OCI-LY7 (cell line): ENCODE data around the gene ART1. TPM values are rescaled to one million over a fixed set of nuclear protein-coding genes. Genes with fewer than 3 reads are reported as not detected.

ENCODE experiments used
- BruUV-seq: library from RNA; stranded (reverse); fragments of 400-500 nt; replicated peaks from 2 replicates; lab custom pipeline; 2021; lab: Mats Ljungman, UMichigan
- CTCF ChIA-PET: fragments of 300-600 bp; sonication (Branson Sonifier 250); formaldehyde crosslinking; loops from one replicate; lab custom pipeline; 2022; ENCODE audit warnings: antibody characterized with exemption; ENCODE audit not compliant: unreplicated experiment; lab: Charles Lee
- POLR2A ChIA-PET: fragments of 300-600 bp; sonication (Branson Sonifier 250); formaldehyde crosslinking; loops from one replicate; lab custom pipeline; 2022; ENCODE audit warnings: antibody characterized with exemption; lab: Charles Lee
- DNase-seq: peaks from one replicate; pipeline ENCODE4 v3.0.0-alpha.2; 2015; ENCODE audit warnings: low spot score
- H2AFZ ChIP-seq: fragments of 200-600 bp; sonication (generic), shearing (Covaris generic); 2 replicates; pipeline ENCODE4 v1.6.1; 2014; ENCODE audit warnings: mild to moderate bottlenecking, antibody characterized with exemption, low read length, moderate library complexity
- H3K27ac ChIP-seq: fragments of 200-600 bp; sonication (generic); 2 replicates; pipeline ENCODE4 v1.5.1; 2014; ENCODE audit warnings: mixed run types, low read depth, mild to moderate bottlenecking, moderate library complexity, low read length, inconsistent platforms; ENCODE audit not compliant: poor library complexity, severe bottlenecking
- H3K36me3 ChIP-seq: fragments of 200-600 bp; sonication (generic); 2 replicates; pipeline ENCODE4 v1.6.1; 2014; ENCODE audit warnings: mild to moderate bottlenecking, antibody characterized with exemption, low read length, moderate library complexity, mixed read lengths; ENCODE audit not compliant: insufficient read depth
- H3K4me1 ChIP-seq: fragments of 200-600 bp; sonication (generic); 2 replicates; pipeline ENCODE4 v1.5.1; 2014; ENCODE audit warnings: mild to moderate bottlenecking, low read length; ENCODE audit not compliant: insufficient read depth, poor library complexity, severe bottlenecking
- H3K4me2 ChIP-seq: fragments of 200-600 bp; sonication (generic); 2 replicates; pipeline ENCODE4 v1.6.1; 2014; ENCODE audit warnings: mild to moderate bottlenecking, low read length
- H3K4me3 ChIP-seq: fragments of 200-600 bp; sonication (generic); 2 replicates; pipeline ENCODE4 v1.5.1; 2014; ENCODE audit warnings: mild to moderate bottlenecking, low read depth, low read length; ENCODE audit not compliant: poor library complexity, severe bottlenecking
- H3K79me2 ChIP-seq: fragments of 200-600 bp; sonication (generic); 2 replicates; pipeline ENCODE4 v1.6.1; 2016; ENCODE audit warnings: low read depth, mild to moderate bottlenecking, low read length, moderate library complexity, mixed read lengths; ENCODE audit not compliant: insufficient read depth
- H3K9me2 ChIP-seq: fragments of 200-600 bp; sonication (generic); 2 replicates; pipeline ENCODE4 v1.6.1; 2016; ENCODE audit warnings: mild to moderate bottlenecking, low read length, mixed read lengths; ENCODE audit not compliant: insufficient read depth
- H3K9me3 ChIP-seq: fragments of 200-600 bp; sonication (generic); 2 replicates; pipeline ENCODE4 v1.6.1; 2014; ENCODE audit warnings: mild to moderate bottlenecking, mixed run types, low read length, mixed read lengths
- H4K20me1 ChIP-seq: fragments of 200-600 bp; sonication (generic); 2 replicates; pipeline ENCODE4 v1.6.1; 2014; ENCODE audit warnings: mild to moderate bottlenecking, antibody characterized with exemption, low read length, moderate library complexity, mixed read lengths; ENCODE audit not compliant: insufficient read depth
- CTCF ChIP-seq: fragments of 200-600 bp; sonication (generic); conservative IDR thresholded peaks from 2 replicates; pipeline ENCODE4 v1.5.1; 2014; ENCODE audit warnings: mild to moderate bottlenecking, antibody characterized with exemption, low read length, moderate library complexity, mixed read lengths
- EZH2phosphoT487 ChIP-seq: fragments of 200-600 bp; sonication (generic); IDR thresholded peaks from 2 replicates; pipeline ENCODE4 v1.6.1; 2018; ENCODE audit warnings: low read depth, borderline replicate concordance, mild to moderate bottlenecking, mixed run types, antibody characterized with exemption, low read length, moderate library complexity, mixed read lengths
- intact Hi-C: fragments of 100-400 bp; cut with micrococcal nuclease; formaldehyde crosslinking; loops from one replicate; pipeline ENCODE4 v1.10.0; 2022; ENCODE audit not compliant: unreplicated experiment
- total RNA-seq, 2 experiments: library from RNA; depleted of rRNA in 1 of 2; stranded (reverse); fragments of >200 nt in 1 of 2; shearing (Covaris generic) in 1 of 2; gene quantifications; 2 replicates each; pipeline ENCODE4 v1.2.3, GENCODE V29; 2014 to 2022

The ART1 gene
- total RNA-seq, 2 experiments from 2014 or later = not detected

DNA sequence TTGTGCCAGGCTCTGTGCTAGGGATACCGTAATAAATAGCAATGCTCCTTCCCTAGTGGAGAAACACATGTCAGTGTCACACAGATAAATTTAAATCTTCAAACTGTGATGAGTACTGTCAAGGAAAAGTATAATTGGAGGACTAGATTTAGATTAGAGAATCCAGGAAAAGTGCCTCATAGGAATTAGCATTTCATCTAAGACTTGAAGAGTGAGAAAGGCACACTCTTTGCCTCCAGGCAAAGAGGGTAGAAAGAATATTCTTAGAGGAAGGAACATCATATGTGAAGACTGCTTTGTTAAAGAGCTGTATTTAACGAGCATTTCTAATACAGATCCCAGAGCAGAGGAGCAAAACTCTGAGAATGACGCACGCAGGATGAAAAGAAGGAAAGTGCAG is 34.1 kb upstream of the ART1 start:
- Histone ChIP-seq H3K27ac (no peak overlapping the region), H3K9me3 (no peaks in the 10 kb centered on the region), H3K4me3 (no peak overlapping the region), H2AFZ (no peak overlapping the region), H3K36me3 (no peaks in the 10 kb centered on the region), H3K4me1 (no peaks in the 10 kb centered on the region), H3K9me2 (no peaks in the 10 kb centered on the region), H3K79me2 (no peaks in the 10 kb centered on the region), H4K20me1 (no peaks in the 10 kb centered on the region), H3K4me2 (no peak overlapping the region)
- no peak for TF ChIP-seq EZH2phosphoT487
- TF ChIP-seq CTCF = no peak
- intact Hi-C loops = no loop called here
- ChIA-PET POLR2A (no interaction called here), CTCF (interaction anchor here (0.6 kb wide), 1 partner anchor 17 kb away, joined by 3 read pairs; no protein-coding TSS in a partner anchor)
- no peak for DNase-seq
- BruUV-seq = no TSS peak

GRCh38 chr11:3611976-3612678 is 32.8 kb upstream of the ART1 start:
- DNase-seq = no peak
- no peak overlapping the region for H3K4me2 ChIP-seq
- H3K79me2 ChIP-seq = no peaks in the 10 kb centered on the region
- BruUV-seq = no TSS peak
- TF ChIP-seq EZH2phosphoT487 (no peak), CTCF (no peak)
- H3K9me3 ChIP-seq = no peaks in the 10 kb centered on the region
- POLR2A ChIA-PET = no interaction called here
- H3K4me3 ChIP-seq = no peak overlapping the region
- H3K4me1 ChIP-seq = no peaks in the 10 kb centered on the region
- H4K20me1 ChIP-seq = no peaks in the 10 kb centered on the region
- H3K9me2 ChIP-seq = no peaks in the 10 kb centered on the region
- H3K27ac ChIP-seq = no peak overlapping the region
- H3K36me3 ChIP-seq = no peaks in the 10 kb centered on the region
- intact Hi-C loops = no loop called here
- CTCF ChIA-PET = no interaction called here
- H2AFZ ChIP-seq = no peak overlapping the region
